Renal cortex interstitium (tissue), 11 donors: ENCODE measurements around the gene NACA2. TPM values are rescaled to one million over a fixed set of nuclear protein-coding genes. Genes with fewer than 3 reads are reported as not detected.
"Not testable (repeated sequence)": the region's sequence is repeated elsewhere in the genome, so short reads cannot be mapped to it uniquely, and the experiment has no call there.

Experiments
- DNase-seq, 11 donors: peaks; one replicate each; pipeline ENCODE4 v3.0.0-alpha.2; 2013; ENCODE audit warnings: low read depth in 9 of 11, low spot score in 4 of 11; ENCODE audit errors: extremely low read depth in 1 of 11
- polyA plus RNA-seq, 3 donors: library from polyadenylated mRNA; unstranded; fragments of 120-200 nt; gene quantifications; one replicate each; pipeline ENCODE4 v1.2.1, GENCODE V29; 2013; ENCODE audit not compliant: insufficient read length in 3 of 3

NACA2 gene
- polyA plus RNA-seq, 3 donors: 1.7 to 2.9 (median 2.4) TPM

- DNase-seq: no peak
Measured at GRCh38 chr17:61582593-61582992, 8.4 kb downstream of the NACA2 start.

- no peak for DNase-seq
Measured at GRCh38 chr17:61581611-61582349, 9.2 kb downstream of the NACA2 start.

GRCh38 chr17:61580502-61580901 is 10.5 kb downstream of the NACA2 start:
- no peak for DNase-seq

- no peak for DNase-seq
Measured at GRCh38 chr17:61579961-61580360, 11.1 kb downstream of the NACA2 start.

GRCh38 chr17:61579347-61579746 is 11.7 kb downstream of the NACA2 start:
- DNase-seq: no peak

GRCh38 chr17:61578645-61579044 is 12.4 kb downstream of the NACA2 start:
- no peak for DNase-seq

GRCh38 chr17:61575983-61576382 is 15.0 kb downstream of the NACA2 start:
- DNase-seq: no peak

GRCh38 chr17:61575352-61575975 is 15.6 kb downstream of the NACA2 start:
- no peak for DNase-seq

GRCh38 chr17:61574542-61575351 is 16.3 kb downstream of the NACA2 start:
- peak in 7 of 11 donors; percentile 15 to 49 (median 34) for DNase-seq

- DNase-seq: not testable (repeated sequence)
Measured at GRCh38 chr17:61572547-61572946, 18.5 kb downstream of the NACA2 start.

- no peak for DNase-seq
Measured at GRCh38 chr17:61571624-61572023, 19.4 kb downstream of the NACA2 start.

GRCh38 chr17:61570118-61570517 is 20.9 kb downstream of the NACA2 start:
- DNase-seq: no peak

- DNase-seq: not testable (repeated sequence)
Measured at GRCh38 chr17:61569525-61569924, 21.5 kb downstream of the NACA2 start.

- no peak for DNase-seq
Measured at GRCh38 chr17:61568219-61569072, 22.6 kb downstream of the NACA2 start.

GRCh38 chr17:61567045-61567802 is 23.8 kb downstream of the NACA2 start:
- no peak for DNase-seq

- DNase-seq: not testable (repeated sequence)
Measured at GRCh38 chr17:61566448-61566847, 24.6 kb downstream of the NACA2 start.

GRCh38 chr17:61565850-61566249 is 25.2 kb downstream of the NACA2 start:
- not testable (repeated sequence) for DNase-seq

GRCh38 chr17:61565213-61565612 is 25.8 kb downstream of the NACA2 start:
- DNase-seq: no peak
